HepG2 (cell line): ENCODE measurements around the gene CDKN1C. TPM values are rescaled to one million over a fixed set of nuclear protein-coding genes. Genes with fewer than 3 reads are reported as not detected.

Experiments
- FOXK1 ChIP-seq: sonication (generic); formaldehyde crosslinking; IDR thresholded peaks from 2 replicates; pipeline ENCODE4 v1.4.0; 2020; ENCODE audit warnings: low read depth, missing genetic modification reagents, borderline replicate concordance
- GTF2F1 ChIP-seq: fragments of 150-350 bp; IDR thresholded peaks from 2 replicates; pipeline ENCODE4 v1.6.1; 2014; ENCODE audit warnings: low read length
- KDM2A ChIP-seq: sonication (generic); formaldehyde crosslinking; IDR thresholded peaks from 2 replicates; pipeline ENCODE4 v1.4.0; 2020; ENCODE audit warnings: low read depth, missing genetic modification reagents, borderline replicate concordance
- PHF21A ChIP-seq: sonication (generic); formaldehyde crosslinking; IDR thresholded peaks from 2 replicates; pipeline ENCODE4 v1.5.0; 2020; ENCODE audit warnings: mild to moderate bottlenecking, missing genetic modification reagents
- SETDB1 ChIP-seq: sonication (generic); formaldehyde crosslinking; IDR thresholded peaks from 2 replicates; pipeline ENCODE4 v1.5.1; 2020; ENCODE audit warnings: missing genetic modification reagents, mild to moderate bottlenecking, borderline replicate concordance
- TBX3 ChIP-seq: fragments of 450-650 bp; IDR thresholded peaks from 2 replicates; pipeline ENCODE4 v1.6.1; 2017; ENCODE audit warnings: antibody characterized with exemption, mild to moderate bottlenecking, inconsistent platforms, borderline replicate concordance
- THAP11 ChIP-seq: IDR thresholded peaks from 2 replicates; pipeline ENCODE4 v1.6.1; 2016; ENCODE audit warnings: missing biosample characterization, missing genetic modification reagents
- ZBTB38 ChIP-seq: sonication (generic); formaldehyde crosslinking; IDR thresholded peaks from 2 replicates; pipeline ENCODE4 v1.5.1; 2020; ENCODE audit warnings: mild to moderate bottlenecking, missing genetic modification reagents
- ZNF205 ChIP-seq: IDR thresholded peaks from 2 replicates; pipeline ENCODE4 v1.6.1; 2018; ENCODE audit warnings: missing biosample characterization, missing genetic modification reagents
- ZNF619 ChIP-seq: sonication (generic); formaldehyde crosslinking; IDR thresholded peaks from 2 replicates; pipeline ENCODE4 v1.4.0; 2020; ENCODE audit warnings: mild to moderate bottlenecking, missing genetic modification reagents
- ZNF713 ChIP-seq: sonication (generic); formaldehyde crosslinking; IDR thresholded peaks from 2 replicates; pipeline ENCODE4 v1.4.0; 2020; ENCODE audit warnings: mild to moderate bottlenecking, missing genetic modification reagents
- ZNF766 ChIP-seq: sonication (generic); formaldehyde crosslinking; IDR thresholded peaks from 2 replicates; pipeline ENCODE4 v1.5.0; 2020; ENCODE audit warnings: missing genetic modification reagents, borderline replicate concordance
- ZNF800 ChIP-seq: sonication (generic); formaldehyde crosslinking; IDR thresholded peaks from 2 replicates; pipeline ENCODE4 v1.4.0; 2020; ENCODE audit warnings: missing genetic modification reagents
- polyA plus RNA-seq, 8 experiments: library from polyadenylated mRNA; depleted of rRNA in 3 of 8; stranded (reverse) in 7 of 8; unstranded in 1 of 8; fragments of >200 nt; fragmentation: Illumina TruSeq in 4 of 8; extraction: Trizol in 4 of 8; gene quantifications; 2 replicates each; pipeline versions ENCODE4 v1.2.1 to v1.2.3, GENCODE V29; 2011 to 2016; ENCODE audit warnings: low read depth in 4 of 8, missing spikeins in 1 of 8, mixed read lengths in 1 of 8; ENCODE audit not compliant: insufficient read depth in 1 of 8
- total RNA-seq, 5 experiments: library from RNA; depleted of rRNA; stranded (reverse); fragments of >200 nt; fragmentation: Illumina TruSeq; extraction: Trizol; gene quantifications; 2 replicates each; pipeline ENCODE4 v1.2.3, GENCODE V29; 2016; ENCODE audit warnings: low read depth in 1 of 5
- TF ChIP-seq, protein P1 (sequence below): sonication (generic); formaldehyde crosslinking; IDR thresholded peaks from 2 replicates; pipeline ENCODE4 v1.4.0; 2020; ENCODE audit warnings: missing genetic modification reagents
- TF ChIP-seq, protein P2 (sequence below): sonication (generic); formaldehyde crosslinking; IDR thresholded peaks from 2 replicates; pipeline ENCODE4 v1.4.0; 2020; ENCODE audit warnings: missing genetic modification reagents
- TF ChIP-seq, protein P3 (sequence below): sonication (generic); formaldehyde crosslinking; IDR thresholded peaks from 2 replicates; pipeline ENCODE4 v1.9.0; 2022; ENCODE audit warnings: missing genetic modification reagents, mild to moderate bottlenecking, borderline replicate concordance

The CDKN1C gene
- total and polyA plus RNA-seq, 2 of the 13 experiments (the other 11 are each of a cell fraction or from before 2014, with no cell fraction given) = not detected

DNA sequence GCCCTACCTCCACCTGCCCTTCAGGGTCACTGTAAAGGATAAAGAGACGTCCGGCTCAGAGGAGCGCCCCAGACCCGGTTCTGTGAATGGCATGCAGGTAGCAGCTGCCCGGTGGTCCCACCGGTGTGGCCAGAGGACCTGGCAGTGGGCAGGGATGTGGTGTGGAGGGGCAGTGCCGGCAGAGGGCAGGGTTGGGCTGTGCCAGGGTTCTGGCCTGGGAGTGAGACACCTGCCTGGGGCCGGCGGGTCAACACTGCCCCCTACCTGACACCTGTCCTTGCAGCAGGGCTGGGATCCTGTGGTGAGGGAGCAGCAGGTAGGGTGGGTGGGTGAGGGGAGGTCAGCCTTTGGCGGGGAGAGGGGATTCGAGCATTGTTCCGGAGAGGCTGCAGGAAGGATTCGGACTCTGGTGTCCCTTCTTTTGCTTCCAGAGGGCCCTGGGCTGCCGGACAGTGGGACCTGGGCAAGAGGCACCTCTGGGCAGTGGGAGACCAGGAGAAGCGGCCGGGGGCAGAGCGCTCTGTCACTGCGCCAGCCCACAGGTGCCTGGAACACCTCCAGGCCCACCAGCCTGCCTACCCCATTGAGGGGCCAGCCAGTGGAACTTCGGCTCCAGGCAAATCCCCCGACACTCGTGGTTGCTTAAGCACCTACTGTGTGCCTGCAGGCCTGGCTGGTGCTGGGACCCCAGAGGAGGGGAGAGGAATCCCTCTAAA, 45.3 kb upstream of the CDKN1C start (continued):
- TF ChIP-seq THAP11 (CRISPR knock-in tag) (0 out of 2 replicates have a peak, but pooled peaks have one; percentile 21), ZNF800 (CRISPR knock-in tag) (0 out of 2 replicates have a peak, but pooled peaks have one; percentile 59), TBX3 (no peak), PHF21A (CRISPR knock-in tag) (no peak), ZNF619 (CRISPR knock-in tag) (0 out of 2 replicates have a peak, but pooled peaks have one; percentile 66), ZBTB38 (CRISPR knock-in tag) (0 out of 2 replicates have a peak, but pooled peaks have one; percentile 62), SETDB1 (CRISPR knock-in tag) (no peak), FOXK1 (CRISPR knock-in tag) (0 out of 2 replicates have a peak, but pooled peaks have one; percentile 34), ZNF713 (CRISPR knock-in tag) (0 out of 2 replicates have a peak, but pooled peaks have one; percentile 35), GTF2F1 (peak; percentile 30; the same call in 1 of the 2 replicates), ZNF766 (CRISPR knock-in tag) (no peak), KDM2A (CRISPR knock-in tag) (peak; percentile 72), ZNF205 (CRISPR knock-in tag) (0 out of 2 replicates have a peak, but pooled peaks have one; percentile 52)
- TF ChIP-seq, protein P1, sequence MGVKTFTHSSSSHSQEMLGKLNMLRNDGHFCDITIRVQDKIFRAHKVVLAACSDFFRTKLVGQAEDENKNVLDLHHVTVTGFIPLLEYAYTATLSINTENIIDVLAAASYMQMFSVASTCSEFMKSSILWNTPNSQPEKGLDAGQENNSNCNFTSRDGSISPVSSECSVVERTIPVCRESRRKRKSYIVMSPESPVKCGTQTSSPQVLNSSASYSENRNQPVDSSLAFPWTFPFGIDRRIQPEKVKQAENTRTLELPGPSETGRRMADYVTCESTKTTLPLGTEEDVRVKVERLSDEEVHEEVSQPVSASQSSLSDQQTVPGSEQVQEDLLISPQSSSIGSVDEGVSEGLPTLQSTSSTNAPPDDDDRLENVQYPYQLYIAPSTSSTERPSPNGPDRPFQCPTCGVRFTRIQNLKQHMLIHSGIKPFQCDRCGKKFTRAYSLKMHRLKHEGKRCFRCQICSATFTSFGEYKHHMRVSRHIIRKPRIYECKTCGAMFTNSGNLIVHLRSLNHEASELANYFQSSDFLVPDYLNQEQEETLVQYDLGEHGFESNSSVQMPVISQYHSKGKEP = no peak
- TF ChIP-seq, protein P2, sequence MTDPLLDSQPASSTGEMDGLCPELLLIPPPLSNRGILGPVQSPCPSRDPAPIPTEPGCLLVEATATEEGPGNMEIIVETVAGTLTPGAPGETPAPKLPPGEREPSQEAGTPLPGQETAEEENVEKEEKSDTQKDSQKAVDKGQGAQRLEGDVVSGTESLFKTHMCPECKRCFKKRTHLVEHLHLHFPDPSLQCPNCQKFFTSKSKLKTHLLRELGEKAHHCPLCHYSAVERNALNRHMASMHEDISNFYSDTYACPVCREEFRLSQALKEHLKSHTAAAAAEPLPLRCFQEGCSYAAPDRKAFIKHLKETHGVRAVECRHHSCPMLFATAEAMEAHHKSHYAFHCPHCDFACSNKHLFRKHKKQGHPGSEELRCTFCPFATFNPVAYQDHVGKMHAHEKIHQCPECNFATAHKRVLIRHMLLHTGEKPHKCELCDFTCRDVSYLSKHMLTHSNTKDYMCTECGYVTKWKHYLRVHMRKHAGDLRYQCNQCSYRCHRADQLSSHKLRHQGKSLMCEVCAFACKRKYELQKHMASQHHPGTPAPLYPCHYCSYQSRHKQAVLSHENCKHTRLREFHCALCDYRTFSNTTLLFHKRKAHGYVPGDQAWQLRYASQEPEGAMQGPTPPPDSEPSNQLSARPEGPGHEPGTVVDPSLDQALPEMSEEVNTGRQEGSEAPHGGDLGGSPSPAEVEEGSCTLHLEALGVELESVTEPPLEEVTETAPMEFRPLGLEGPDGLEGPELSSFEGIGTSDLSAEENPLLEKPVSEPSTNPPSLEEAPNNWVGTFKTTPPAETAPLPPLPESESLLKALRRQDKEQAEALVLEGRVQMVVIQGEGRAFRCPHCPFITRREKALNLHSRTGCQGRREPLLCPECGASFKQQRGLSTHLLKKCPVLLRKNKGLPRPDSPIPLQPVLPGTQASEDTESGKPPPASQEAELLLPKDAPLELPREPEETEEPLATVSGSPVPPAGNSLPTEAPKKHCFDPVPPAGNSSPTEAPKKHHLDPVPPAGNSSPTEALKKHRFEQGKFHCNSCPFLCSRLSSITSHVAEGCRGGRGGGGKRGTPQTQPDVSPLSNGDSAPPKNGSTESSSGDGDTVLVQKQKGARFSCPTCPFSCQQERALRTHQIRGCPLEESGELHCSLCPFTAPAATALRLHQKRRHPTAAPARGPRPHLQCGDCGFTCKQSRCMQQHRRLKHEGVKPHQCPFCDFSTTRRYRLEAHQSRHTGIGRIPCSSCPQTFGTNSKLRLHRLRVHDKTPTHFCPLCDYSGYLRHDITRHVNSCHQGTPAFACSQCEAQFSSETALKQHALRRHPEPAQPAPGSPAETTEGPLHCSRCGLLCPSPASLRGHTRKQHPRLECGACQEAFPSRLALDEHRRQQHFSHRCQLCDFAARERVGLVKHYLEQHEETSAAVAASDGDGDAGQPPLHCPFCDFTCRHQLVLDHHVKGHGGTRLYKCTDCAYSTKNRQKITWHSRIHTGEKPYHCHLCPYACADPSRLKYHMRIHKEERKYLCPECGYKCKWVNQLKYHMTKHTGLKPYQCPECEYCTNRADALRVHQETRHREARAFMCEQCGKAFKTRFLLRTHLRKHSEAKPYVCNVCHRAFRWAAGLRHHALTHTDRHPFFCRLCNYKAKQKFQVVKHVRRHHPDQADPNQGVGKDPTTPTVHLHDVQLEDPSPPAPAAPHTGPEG (CRISPR knock-in tag) = no peak
- TF ChIP-seq, protein P3, sequence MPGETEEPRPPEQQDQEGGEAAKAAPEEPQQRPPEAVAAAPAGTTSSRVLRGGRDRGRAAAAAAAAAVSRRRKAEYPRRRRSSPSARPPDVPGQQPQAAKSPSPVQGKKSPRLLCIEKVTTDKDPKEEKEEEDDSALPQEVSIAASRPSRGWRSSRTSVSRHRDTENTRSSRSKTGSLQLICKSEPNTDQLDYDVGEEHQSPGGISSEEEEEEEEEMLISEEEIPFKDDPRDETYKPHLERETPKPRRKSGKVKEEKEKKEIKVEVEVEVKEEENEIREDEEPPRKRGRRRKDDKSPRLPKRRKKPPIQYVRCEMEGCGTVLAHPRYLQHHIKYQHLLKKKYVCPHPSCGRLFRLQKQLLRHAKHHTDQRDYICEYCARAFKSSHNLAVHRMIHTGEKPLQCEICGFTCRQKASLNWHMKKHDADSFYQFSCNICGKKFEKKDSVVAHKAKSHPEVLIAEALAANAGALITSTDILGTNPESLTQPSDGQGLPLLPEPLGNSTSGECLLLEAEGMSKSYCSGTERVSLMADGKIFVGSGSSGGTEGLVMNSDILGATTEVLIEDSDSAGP = 0 out of 2 replicates have a peak, but pooled peaks have one; percentile 2
